HG03520 (cell line): ENCODE results near the gene ADAMTSL2.

Experiments used
- ATAC-seq: cut with Tn5 transposase; IDR thresholded peaks from one replicate; pipeline ENCODE4 v1.9.1; 2021; ENCODE audit warnings: mild to moderate bottlenecking, moderate library complexity; ENCODE audit not compliant: unreplicated experiment

ADAMTSL2 gene

DNA sequence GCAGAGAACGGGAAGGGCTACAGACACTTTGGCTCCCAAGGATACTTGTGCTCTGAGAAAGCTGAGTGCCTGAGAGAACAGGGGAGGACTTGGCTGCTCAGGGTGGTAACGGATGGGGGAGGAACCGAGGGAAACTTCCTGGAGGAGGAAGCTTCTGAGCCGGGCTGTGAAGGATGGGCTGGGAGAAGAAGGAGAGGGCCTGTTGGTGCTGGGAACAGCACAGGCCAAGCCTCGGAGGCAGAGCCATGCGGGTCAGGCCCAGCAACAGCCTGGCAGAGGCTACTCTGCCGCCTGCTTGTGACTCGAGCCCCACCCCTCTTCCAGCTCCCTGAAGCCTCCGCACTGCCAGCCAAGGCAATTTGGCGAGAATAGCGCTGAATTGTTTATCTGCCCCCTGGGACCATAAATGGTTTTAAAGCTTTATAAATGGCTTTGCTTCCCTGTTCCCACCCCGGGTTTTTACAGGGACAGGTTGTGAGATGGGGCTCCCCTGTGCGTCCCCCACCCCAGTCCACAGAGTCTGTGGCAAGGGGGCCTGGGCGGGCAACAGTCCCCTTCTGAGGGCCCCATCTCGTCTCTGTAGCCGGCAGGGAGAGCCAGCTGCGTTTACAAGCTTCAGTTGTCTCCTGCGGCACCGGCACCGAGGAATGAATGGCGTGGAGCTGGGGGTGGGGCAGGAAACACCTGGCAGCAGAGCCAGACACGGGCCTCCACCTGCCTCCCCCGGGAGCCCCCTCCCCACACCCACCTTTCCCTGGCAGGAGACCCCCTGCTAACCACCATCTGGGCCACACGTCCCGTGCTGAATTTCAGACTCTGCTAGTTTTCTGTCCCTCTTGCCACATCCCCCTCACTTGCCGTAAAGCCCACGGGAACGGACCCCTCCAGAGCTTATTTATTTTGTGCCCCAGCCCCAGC is 50.3 kb downstream of the ADAMTSL2 start:
- ATAC-seq: no peak

DNA sequence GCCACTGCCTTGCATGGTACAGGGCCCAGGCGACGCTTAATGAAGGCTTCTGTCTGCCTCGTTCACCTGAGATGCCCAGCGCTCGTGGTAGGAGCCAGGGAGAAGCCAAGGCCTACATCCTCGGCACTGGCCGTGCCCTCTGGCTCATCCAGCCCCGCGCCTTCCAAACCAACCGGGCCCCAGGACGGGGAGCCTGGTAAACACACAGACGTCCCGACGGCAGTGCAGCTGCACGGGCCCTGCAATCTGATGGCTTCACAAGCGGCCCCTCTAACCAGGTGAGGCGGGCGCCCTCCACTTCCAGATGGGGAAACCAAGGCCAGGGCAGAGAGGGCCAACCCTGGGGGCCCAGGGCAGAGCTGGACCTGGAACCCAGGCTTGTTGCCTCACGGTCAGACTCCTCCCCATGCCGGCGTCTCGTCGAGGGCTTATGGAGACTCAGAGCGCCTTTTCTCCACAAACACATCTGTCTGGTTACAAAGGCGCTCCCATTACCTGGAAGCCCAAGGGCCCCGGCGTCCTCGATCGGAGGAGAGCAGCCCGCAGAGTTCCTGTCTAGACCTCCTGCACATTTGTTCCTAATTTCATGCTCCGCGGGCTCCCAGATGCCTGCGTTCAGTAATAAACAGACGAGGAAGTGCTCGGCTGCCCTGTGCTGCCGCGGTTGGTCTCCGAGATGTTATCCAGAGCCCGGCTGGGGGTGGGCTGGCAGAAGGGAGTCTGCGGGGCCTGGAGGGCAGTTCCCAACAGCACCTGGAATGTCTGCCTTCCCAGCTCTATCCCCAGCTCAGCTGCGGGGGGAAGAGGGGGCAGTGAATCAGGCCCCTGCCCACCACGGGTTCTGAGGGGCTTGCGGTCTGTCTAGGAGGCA is 51.2 kb downstream of the ADAMTSL2 start:
- no peak for ATAC-seq

DNA sequence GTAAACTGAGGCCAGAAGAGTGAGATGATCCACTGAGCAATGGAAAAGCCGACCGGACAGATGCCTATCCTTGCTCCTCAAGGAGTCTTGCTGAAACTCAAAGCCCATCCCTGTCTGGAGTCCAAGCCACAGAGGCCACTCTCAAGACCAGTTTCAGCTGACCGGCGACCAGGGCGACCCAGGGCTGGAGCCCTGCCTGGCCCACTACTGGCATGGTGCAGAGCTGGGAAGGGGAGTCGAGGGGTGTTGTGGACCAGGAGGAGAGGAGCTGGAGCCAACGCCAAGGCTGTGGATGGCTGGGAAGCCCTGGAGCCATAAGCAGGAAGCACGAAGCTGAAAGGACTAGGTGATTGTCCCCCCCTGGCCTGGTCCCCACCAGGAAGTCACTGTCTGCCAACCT is 52.5 kb downstream of the ADAMTSL2 start:
- no peak for ATAC-seq

DNA sequence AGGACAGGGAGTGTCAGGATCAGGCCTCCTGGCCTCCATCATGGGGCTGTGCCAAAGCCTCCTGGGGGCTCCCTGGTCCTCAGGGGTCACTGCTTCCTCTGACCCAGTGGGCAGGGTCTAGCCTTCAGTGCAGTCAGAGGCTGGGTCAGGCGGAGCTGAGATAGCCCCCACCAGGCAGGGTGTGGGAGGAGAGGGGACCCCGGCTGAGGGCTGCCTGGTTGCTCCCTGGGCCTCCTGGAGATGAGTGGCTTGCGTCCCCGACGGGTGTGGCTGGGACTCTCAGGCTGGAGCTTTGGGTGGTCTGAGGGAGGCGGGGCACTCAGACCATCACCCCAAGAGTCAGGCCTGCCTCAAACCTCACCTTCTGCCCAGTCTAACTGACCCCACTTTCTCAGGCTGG is 53.0 kb downstream of the ADAMTSL2 start:
- no peak for ATAC-seq

DNA sequence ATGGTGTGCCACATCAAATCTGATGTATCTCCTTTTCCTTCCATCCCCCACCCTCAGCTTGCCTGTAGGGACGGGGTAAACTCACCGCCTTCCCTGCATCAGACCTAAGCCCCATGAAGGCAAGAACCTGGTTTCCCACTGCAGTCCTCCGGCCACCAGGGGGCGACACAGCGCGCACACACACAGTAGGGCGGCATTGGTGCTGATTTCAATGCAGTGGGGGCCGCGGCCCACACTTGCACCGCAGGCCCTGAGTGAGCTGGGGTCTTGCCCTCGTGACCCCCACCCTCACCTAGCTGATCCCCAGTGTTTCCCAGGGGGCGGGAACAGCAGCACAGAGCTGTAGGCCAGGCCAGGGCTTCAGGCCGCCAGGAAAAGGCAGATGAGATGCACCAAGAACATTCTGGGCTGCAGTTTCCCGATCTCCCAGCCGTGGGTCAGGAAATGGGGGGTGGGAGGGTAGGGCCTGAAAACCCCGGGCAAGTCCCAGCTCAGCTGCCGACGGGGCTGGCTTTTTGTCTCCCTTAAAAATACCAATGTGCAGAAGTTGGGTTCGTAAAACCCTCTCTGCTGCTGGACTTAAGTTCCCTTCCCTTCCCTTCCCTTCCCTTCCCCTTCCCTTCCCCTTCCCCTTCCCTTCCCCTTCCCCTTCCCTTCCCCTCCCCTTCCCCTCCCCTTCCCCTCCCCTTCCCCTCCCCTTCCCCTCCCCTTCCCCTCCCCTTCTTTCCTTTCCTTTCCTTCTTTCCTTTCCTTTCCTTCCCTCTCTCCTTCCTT is 55.1 kb downstream of the ADAMTSL2 start:
- no peak for ATAC-seq

DNA sequence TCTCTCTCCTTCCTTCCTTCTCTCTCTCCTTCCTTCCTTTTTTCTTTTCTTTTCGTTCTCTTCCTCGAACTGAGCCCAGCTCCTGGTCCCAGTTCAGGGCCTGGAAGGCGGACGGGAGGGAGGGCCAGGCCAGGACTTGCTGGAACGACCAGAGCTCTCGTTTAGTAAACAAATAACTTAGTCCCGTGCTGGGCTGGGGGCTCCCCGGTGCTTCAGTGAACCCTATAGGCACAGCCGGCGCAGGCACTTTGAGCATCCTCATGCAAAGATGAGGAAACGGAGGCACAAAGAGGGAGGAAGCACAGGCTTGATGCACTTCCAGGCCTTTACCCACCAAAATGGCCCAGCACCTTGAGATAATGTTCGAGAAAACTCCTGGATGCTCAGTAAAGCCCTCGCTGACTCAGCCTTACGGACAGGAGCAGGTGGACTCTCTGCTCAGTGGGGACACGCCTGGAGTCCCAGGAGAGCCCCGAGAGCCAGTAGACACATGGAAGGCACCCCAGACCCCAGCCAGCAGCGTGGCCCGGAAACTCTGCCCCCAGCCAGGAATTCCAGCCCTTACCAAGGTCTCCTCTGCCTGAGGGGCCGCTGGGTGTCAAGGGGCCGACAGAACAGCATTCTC is 55.8 kb downstream of the ADAMTSL2 start:
- no peak for ATAC-seq

DNA sequence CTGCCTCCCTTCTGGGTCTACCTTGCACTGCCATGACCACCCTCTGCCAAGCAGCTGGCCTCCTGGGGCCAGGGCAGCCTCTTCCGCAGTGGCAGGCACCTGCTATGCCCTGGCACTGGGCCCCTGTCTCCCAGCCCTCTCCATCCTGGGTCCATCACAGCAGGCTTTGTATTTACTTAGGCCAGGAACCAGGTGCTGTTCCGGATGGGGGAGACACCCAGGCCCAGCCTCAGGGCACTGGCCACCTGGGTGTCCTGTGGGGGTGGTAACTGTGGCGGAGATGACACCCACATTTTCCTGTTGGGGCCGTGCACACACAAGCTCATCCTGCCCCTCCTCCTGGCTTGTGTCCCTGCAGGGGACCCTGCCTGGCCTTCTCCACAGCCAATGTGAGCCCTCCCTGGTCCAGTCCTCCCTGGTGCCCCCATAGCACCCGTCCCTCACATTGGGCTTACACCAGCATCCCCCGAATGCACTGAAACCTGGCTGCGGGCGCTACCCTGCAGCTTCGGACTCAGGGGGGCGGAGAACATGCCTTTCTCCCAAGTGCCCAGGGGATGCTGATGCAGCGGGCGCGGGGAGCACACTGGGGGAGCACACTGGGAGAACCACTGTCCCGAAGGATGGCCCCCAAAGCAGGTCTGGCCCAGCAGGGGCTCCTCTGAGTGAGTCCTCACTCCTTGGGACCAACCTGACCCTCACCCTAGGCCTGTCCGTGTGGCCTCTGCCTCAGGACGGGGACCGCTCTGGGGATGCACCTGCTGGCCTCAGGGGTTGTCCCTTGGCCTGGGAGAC is 56.8 kb downstream of the ADAMTSL2 start:
- ATAC-seq: no peak

DNA sequence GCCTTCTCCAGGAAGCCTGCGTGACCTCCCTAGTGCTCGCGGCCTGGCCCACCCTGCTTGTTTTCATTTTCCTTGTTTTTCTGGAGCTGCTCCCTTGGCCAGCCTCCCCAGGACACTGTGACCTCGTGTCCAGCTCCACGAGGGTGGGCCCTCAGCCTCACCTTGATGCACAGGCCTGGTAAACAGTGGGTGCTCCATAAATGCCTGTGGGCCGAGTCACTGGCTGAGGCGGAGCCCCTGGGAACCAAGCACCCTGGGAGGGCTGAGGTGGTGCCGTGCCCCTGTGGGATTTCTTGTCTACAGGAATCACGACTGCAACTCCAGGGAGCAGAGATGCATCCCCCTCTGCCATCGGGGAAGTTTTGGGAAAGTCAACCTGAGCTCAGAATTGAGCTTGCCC is 57.5 kb downstream of the ADAMTSL2 start:
- ATAC-seq: no peak

DNA sequence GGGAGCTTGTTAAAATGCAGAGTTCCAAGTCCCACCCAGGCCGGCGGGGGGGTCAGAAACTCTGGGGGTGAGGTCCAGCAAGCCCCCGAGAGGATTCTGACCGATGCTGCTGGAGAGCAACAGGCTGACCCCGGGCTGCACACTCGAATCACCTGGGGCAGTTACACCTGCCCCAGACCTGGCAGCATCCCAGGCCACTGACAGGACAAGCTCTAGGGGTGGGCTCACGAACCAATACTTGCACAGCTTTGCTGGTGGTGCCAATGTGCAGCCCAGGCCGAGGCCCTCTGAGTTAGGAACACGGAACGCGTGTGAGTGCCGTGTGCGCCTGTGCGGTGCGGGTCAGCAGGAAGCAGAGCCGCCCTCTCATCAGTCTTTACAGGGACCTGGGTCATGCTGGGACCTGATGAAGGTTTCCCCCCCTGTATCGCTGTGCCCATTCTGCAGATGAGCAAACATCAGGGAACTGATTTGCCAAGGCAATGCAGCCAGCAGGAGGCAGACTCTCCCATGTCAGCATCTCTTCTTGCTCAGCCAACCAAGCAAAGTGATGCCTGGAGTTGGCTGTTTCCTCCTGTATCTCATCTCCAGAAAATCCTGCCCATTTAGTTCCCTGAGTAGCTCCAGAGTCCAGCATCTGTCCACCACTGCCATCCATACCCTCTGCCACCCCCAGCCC is 58.4 kb downstream of the ADAMTSL2 start:
- ATAC-seq: no peak

DNA sequence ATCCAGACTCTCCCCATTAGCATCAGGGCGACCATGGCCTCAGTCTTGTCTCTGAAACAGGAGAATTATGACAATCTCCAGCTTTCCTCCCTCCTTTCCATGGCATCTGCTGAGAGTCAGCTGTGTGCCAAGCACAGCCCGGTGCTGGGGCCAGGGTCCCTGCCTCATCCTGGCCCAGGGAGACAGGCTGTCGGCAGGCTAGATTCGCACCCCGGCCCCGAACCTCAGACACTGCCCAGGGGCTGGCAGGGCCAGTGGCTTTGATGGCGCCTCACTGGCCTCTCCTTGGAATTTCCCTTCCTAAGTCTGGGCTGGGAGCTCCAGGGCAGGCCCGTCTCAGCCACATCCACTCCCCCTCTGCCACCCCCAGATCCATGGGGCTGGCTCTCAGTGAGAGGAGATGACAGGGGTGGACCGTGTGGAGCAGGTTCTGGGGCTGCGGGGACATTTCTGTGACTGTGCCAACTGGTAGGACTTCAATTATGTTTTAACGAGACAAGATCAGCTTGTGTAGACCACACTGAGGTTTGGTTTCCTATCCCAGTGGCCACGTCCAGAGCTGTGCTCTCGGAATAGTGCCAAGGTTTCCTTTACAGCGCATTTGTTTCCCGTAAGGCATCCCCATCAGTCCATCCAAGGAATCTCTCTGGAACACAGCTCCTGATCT is 59.2 kb downstream of the ADAMTSL2 start:
- ATAC-seq: no peak

DNA sequence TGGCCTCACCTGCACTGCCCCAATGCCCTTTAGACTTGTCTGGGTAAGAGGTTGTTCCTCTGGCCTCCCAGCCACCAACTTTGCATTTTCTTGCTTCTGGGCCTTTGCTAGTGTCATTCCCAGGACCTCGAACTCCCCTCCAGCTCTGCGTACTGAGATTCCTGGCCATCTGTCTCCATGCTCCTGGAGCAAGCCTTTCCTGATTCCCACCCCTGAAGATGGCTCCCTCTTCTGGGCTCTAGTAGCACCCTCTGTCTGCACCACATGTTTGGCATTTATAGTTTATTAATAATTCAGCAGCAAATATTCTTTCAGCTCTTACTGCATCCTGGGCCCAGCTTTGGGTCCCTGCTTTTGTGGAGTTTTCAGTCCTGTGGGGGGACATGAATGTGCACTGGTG is 59.8 kb downstream of the ADAMTSL2 start:
- ATAC-seq: no peak

DNA sequence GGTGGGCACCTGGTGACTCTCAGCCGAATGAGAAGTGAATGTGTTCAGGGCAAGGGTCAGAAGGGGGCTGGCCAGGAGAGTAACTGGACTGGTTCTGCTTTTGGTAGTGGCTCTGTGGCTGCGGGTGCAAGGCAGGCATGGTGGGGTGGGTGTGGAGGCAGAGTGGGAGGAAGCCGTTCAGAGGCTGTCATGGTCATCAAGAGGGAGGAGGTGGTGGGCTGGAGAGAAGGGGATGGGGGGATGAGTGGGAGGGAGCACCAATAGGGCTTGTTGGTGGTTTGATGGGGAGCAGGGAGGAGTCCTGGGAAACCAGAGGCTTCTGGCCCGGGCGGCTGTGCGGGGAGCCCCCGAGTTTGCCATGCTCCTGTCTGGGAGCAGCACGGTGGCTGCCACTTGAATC is 61.4 kb downstream of the ADAMTSL2 start:
- ATAC-seq: no peak

DNA sequence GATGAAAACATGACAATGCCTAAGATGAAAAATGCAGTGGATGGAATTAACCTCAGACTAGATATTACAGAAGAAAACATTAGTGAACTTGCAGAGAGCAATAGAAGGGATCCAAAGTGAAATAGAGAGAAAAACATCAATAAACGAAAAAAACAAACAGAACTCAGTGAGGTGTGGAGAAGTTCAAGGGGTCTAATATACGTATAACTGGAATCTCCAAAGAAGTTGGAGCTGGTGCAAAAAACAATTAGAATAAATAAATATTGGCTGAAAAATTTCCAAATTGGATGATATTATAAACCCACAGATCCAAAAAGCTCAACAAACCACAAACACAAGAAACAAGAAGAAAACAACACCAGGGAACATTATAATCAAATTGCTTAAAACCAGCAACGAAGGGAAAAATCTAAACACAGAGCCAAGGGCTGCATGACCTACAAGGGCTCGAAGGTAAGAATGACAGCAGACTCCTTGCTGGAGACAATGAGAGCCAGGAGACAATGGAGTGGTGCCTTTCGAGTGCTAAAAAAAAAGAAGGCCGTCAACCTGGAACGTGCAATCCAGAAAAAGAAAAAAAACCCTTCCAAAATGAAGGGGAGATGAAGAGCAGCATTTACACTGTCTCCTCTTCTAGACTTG is 62.9 kb downstream of the ADAMTSL2 start:
- no peak for ATAC-seq

DNA sequence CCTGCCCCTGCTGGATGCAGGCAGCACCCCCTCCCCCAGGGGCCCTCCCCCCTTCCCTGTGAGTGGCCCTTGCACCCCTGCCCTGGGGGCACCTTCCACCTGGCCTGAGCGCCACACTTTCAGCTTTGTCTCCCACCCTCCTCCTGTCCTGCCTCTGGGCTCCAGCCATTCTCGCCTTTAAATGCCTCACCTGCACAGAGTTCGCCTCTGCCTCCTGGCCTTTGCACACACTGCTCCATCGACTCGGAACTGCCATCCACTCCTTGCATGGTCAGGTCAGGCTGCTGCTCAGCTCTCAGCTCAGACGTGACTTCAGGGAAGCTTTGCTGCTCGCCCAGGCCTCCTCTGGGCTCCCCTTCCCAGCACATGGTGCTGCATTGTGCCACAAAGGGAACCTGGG is 64.5 kb downstream of the ADAMTSL2 start:
- no peak for ATAC-seq

DNA sequence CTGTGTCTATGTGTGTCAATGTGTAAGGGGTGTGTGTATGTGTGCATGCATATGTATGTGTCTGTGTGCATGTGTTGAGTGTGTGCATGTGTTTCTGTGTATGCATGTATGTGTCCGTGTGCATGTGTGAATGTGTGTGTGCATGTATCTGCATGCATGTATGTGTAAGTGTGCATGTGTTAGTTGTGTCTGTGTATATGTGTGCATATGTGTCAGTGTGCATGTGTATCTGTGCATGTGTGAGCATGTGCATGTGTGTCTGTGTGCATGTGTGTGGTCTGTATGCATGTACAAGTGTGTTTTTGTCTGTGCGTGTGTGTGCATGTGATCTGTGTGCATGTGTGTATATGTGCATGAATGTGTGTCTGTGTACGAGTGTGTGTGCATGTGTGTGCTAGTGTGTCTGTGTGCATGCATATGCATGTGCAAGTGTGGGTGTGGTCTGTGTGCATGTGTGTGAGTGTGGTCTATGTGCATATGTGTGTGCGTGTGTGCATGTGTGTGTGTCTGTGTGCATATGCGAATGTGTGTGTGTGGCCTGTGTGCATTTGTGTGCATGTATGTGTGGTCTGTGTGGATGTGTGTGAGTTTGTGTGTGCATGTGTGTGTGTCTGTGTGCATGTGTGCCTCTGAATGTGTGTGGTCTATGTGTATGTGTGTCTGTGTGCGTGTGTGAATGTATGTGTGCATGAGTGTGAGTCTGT is 65.1 kb downstream of the ADAMTSL2 start:
- no peak for ATAC-seq

DNA sequence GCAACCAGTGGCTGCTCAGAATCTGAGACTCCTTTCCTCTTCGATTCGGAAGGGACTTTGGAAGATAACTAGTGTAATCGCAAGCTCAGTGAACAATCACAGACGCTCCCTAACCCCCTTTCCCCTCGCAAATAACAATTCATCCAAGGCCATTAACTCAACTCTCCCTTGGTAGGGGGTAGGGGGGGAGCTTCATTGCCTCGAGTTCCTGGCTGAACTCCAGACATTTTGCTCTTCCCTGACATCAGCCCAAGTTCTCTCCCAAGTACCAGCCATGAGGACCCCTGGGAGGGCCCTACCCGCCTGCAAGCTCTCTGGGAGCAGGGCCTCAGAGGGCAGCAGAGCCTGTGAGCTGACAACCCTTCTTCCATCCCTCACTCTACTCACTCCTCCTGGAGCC is 66.2 kb downstream of the ADAMTSL2 start:
- no peak for ATAC-seq

DNA sequence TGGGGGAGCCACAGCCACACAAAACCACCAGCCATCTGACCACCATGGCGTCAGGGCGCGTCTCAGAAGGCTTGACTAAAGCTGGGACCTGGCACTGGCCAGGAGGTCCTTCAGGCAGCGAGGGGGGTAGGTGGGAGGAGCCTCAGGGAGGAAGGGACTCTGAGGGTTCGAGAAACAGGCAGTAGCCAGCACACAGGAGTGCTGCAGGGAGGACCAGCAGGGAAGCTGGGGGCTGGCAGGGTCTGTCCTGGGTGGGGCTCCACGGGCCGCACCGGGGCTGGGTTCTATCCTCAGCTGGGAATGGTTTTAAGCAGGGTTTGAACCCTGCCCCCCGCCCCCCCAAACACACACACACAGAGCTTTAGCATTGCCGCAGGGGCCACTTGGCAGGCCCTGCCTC is 67.2 kb downstream of the ADAMTSL2 start:
- ATAC-seq: no peak

DNA sequence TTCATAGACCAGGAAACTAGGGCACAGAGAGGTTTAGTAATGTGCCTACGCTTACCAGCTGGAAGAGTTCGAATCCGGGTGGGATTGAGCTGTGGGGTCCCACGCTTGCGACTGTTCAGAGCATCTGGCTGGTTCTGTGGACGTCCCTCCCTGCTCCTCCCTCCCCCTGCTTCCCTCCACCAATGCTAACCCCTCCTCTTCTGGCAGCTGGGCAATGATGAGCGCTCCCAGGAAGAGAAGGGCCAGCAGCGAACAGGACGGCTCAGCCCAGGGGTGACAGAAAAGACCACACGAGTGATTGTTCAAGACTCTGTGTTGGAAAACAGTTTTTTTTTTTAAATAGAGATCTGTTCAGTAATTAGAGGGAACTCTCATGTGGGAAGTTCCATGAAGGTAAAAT is 67.8 kb downstream of the ADAMTSL2 start:
- ATAC-seq: no peak
